DND-41 (cell line): ENCODE data around the gene PCDH9.

Experiments
- CTCF ChIP-seq: IDR thresholded peaks from 2 replicates; pipeline ENCODE4 v1.5.1; 2012; ENCODE audit warnings: borderline replicate concordance, low read length, moderate library complexity, mild to moderate bottlenecking; ENCODE audit not compliant: poor library complexity, severe bottlenecking; ENCODE audit errors: extremely low read depth
- EZH2 ChIP-seq: IDR thresholded peaks from 3 replicates; pipeline ENCODE4 v1.6.1; 2012; ENCODE audit warnings: borderline replicate concordance, low read depth, mild to moderate bottlenecking, moderate library complexity, low read length, inconsistent platforms; ENCODE audit not compliant: severe bottlenecking

- TF ChIP-seq CTCF (no peak), EZH2 (no peak)
These were observed 884.7 kb downstream of the PCDH9 start for GRCh38 chr13:66345518-66345810.
